HepG2 (cell line): ENCODE data around the gene SLCO2A1.

Experiments
- AGO1 ChIP-seq: fragments of 200-400 bp; formaldehyde crosslinking; IDR thresholded peaks from 2 replicates; pipeline ENCODE4 v1.6.1; 2017; ENCODE audit warnings: mild to moderate bottlenecking, low read depth, low read length, moderate library complexity; ENCODE audit not compliant: poor library complexity, severe bottlenecking
- CBFB ChIP-seq: sonication (generic); formaldehyde crosslinking; IDR thresholded peaks from 2 replicates; pipeline ENCODE4 v1.4.0; 2020; ENCODE audit warnings: missing genetic modification reagents
- MAF1 ChIP-seq: sonication (generic); formaldehyde crosslinking; IDR thresholded peaks from 2 replicates; pipeline ENCODE4 v1.5.0; 2020; ENCODE audit warnings: missing genetic modification reagents, borderline replicate concordance
- MTA3 ChIP-seq: sonication (generic); formaldehyde crosslinking; IDR thresholded peaks from 2 replicates; pipeline ENCODE4 v1.4.0; 2020; ENCODE audit warnings: missing genetic modification reagents
- POLR2A ChIP-seq, 2 experiments: IDR thresholded peaks; 2 replicates each; pipeline ENCODE4 v1.6.1; 2011; ENCODE audit warnings: low read depth in 2 of 2, low read length in 2 of 2, mild to moderate bottlenecking in 1 of 2, moderate library complexity in 1 of 2; ENCODE audit not compliant: insufficient read depth in 1 of 2
- SMC3 ChIP-seq: IDR thresholded peaks from 2 replicates; pipeline ENCODE4 v1.6.1; 2011; ENCODE audit warnings: low read length, improper control_type of control experiment
- TAF1 ChIP-seq: sonication (generic); formaldehyde crosslinking; IDR thresholded peaks from 2 replicates; pipeline ENCODE4 v1.4.0; 2020; ENCODE audit warnings: missing genetic modification reagents
- ZBTB20 ChIP-seq: sonication (generic); formaldehyde crosslinking; IDR thresholded peaks from 2 replicates; pipeline ENCODE4 v1.8.1; 2023; ENCODE audit warnings: missing genetic modification reagents, low read depth, mild to moderate bottlenecking, borderline replicate concordance
- ZNF205 ChIP-seq: IDR thresholded peaks from 2 replicates; pipeline ENCODE4 v1.6.1; 2018; ENCODE audit warnings: missing biosample characterization, missing genetic modification reagents
- ZNF24 ChIP-seq: fragments of 450-650 bp; IDR thresholded peaks from 2 replicates; pipeline ENCODE4 v1.6.1; 2017; ENCODE audit warnings: antibody characterized with exemption, mild to moderate bottlenecking
- ZNF274 ChIP-seq: sonication (generic); formaldehyde crosslinking; IDR thresholded peaks from 2 replicates; pipeline ENCODE4 v1.5.1; 2020; ENCODE audit warnings: mild to moderate bottlenecking, missing genetic modification reagents
- TF ChIP-seq, protein P1 (sequence below): sonication (generic); formaldehyde crosslinking; IDR thresholded peaks from 2 replicates; pipeline ENCODE4 v1.4.0; 2020; ENCODE audit warnings: mild to moderate bottlenecking, missing genetic modification reagents
- TF ChIP-seq, protein P2 (sequence below): sonication (generic); formaldehyde crosslinking; IDR thresholded peaks from 2 replicates; pipeline ENCODE4 v1.5.0; 2020; ENCODE audit warnings: mild to moderate bottlenecking, missing genetic modification reagents, moderate library complexity
- TF ChIP-seq, protein P3 (sequence below): sonication (generic); formaldehyde crosslinking; IDR thresholded peaks from 2 replicates; pipeline ENCODE4 v1.4.0; 2020; ENCODE audit warnings: missing genetic modification reagents

DNA sequence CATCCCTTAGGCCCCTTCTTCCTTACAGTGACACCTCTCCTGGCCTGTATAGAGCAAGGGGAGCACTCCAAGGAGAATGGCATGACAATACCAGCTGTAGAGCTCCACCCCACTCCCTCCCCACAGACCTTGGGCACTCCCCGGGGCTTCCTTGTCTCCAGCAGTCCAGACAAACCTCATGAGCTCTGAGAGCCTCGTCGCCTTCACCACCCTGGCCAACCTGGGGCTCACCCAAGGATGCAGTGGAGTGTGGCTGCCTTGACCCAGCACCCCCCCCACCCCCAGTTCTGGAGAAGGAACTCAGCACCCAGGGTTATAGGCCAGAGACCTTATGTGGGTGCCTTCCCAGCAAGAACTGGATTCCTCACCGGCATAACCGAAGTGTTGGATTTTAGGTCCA is 7.4 kb upstream of the SLCO2A1 start:
- TF ChIP-seq MAF1 (no peak), POLR2A (IDR thresholded peaks at IDR 0.05; ENCODE audit: insufficient read depth in 1 of 2, low read depth in 2 of 2, low read length in 2 of 2) (no peak), ZNF24 (no peak), ZNF274 (CRISPR knock-in tag) (no peak), CBFB (CRISPR knock-in tag) (no peak), SMC3 (no peak), TAF1 (CRISPR knock-in tag) (no peak), ZNF205 (CRISPR knock-in tag) (no peak), AGO1 (no peak), ZBTB20 (CRISPR knock-in tag) (no peak), MTA3 (CRISPR knock-in tag) (no peak)
- TF ChIP-seq, protein P1, sequence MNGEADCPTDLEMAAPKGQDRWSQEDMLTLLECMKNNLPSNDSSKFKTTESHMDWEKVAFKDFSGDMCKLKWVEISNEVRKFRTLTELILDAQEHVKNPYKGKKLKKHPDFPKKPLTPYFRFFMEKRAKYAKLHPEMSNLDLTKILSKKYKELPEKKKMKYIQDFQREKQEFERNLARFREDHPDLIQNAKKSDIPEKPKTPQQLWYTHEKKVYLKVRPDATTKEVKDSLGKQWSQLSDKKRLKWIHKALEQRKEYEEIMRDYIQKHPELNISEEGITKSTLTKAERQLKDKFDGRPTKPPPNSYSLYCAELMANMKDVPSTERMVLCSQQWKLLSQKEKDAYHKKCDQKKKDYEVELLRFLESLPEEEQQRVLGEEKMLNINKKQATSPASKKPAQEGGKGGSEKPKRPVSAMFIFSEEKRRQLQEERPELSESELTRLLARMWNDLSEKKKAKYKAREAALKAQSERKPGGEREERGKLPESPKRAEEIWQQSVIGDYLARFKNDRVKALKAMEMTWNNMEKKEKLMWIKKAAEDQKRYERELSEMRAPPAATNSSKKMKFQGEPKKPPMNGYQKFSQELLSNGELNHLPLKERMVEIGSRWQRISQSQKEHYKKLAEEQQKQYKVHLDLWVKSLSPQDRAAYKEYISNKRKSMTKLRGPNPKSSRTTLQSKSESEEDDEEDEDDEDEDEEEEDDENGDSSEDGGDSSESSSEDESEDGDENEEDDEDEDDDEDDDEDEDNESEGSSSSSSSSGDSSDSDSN (CRISPR knock-in tag) = no peak
- TF ChIP-seq, protein P2, sequence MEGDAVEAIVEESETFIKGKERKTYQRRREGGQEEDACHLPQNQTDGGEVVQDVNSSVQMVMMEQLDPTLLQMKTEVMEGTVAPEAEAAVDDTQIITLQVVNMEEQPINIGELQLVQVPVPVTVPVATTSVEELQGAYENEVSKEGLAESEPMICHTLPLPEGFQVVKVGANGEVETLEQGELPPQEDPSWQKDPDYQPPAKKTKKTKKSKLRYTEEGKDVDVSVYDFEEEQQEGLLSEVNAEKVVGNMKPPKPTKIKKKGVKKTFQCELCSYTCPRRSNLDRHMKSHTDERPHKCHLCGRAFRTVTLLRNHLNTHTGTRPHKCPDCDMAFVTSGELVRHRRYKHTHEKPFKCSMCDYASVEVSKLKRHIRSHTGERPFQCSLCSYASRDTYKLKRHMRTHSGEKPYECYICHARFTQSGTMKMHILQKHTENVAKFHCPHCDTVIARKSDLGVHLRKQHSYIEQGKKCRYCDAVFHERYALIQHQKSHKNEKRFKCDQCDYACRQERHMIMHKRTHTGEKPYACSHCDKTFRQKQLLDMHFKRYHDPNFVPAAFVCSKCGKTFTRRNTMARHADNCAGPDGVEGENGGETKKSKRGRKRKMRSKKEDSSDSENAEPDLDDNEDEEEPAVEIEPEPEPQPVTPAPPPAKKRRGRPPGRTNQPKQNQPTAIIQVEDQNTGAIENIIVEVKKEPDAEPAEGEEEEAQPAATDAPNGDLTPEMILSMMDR (CRISPR knock-in tag) = no peak
- TF ChIP-seq, protein P3, sequence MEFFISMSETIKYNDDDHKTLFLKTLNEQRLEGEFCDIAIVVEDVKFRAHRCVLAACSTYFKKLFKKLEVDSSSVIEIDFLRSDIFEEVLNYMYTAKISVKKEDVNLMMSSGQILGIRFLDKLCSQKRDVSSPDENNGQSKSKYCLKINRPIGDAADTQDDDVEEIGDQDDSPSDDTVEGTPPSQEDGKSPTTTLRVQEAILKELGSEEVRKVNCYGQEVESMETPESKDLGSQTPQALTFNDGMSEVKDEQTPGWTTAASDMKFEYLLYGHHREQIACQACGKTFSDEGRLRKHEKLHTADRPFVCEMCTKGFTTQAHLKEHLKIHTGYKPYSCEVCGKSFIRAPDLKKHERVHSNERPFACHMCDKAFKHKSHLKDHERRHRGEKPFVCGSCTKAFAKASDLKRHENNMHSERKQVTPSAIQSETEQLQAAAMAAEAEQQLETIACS (CRISPR knock-in tag) = no peak
